ENCODE results near the gene RNF115.
"Not testable (repeated sequence)": the region's sequence is repeated elsewhere in the genome, so short reads cannot be mapped to it uniquely, and the experiment has no call there.

The RNF115 gene

DNA sequence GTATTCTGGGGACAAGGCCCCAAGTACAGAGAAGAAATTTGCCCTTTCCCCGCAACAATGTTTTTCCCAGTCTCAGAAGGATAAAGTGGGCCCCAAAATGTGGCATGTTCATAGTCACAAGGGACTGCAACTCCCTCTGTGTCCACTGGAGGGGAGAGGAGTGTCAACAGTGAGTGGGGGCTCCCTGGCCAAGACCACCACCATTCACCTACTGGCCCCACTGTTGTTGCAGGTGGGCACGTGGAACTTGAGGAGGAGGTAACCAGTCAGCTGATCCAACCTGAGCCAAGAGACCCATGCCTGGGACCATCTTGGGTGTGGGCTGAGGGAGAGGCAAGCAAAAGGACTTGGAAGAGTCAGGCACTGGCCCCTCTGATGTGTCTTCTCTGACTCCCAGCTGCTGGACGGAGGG is 22.3 kb upstream of the RNF115 start:
- no peak overlapping the region for H3K27ac Mint-ChIP-seq
- intact Hi-C loops (cut with micrococcal nuclease): loop anchor here (5.0 kb wide), 1 partner anchor 66 kb away; the partner anchor contains the start of gene ITGA10

DNA sequence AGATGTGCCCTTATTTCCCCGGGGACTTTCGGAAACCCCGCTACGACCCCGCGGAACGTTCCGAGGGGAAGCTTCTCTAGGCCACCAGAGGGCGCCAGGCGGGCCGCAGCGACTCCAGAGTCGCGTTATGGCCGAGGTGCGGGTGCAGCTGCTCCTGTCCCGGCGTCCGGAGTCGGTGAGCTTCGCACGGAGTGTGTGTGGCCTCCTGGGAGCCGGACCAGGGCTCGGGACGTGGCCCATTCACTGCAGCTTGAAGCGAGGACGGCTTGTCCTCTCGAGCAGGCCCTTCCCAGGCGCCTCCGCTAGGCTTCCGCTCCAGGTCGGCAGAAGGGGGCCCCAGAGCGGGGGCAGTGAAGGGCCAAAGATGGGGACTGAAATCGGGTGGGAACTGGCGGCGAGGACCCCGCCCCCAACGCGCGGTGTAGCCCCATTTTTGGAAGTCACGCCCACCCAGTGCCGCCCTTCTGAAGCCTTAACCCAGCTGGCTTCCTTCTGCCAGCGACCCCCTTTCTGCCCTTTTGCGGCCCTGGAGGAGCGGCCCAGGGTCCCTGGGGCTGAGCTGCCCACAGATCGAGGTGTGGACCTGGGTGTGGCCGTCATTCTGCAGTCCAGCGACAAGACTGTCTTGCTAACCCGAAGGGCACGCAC is 21.7 kb upstream of the RNF115 start, which contains the start of gene NUDT17:
Gene NUDT17 (plus strand): TSS at position 117 of the 648 bp plus-strand sequence. CDS start 11 bp downstream, at position 128.
- Mint-ChIP-seq H3K9me3 (no peaks in the 10 kb centered on the region), H3K4me3 (no peak within 1 kb of the TSS), H3K4me1 (ENCODE audit: low read depth) (no peaks in the 10 kb centered on the region), H3K36me3 (ENCODE audit: low read depth) (peaks cover 30% of the 10 kb centered on the region), H3K27ac (no peak within 1 kb of the TSS), H3K27me3 (peaks cover 3% of the 10 kb centered on the region)
- intact Hi-C loops (cut with micrococcal nuclease): loop anchor here (2.0 to 5.0 kb wide), 2 partner anchors 67 to 167 kb away; partner anchors contain the start of gene ITGA10

More for the DNA sequence above, 22.3 kb upstream of the RNF115 start:
- peaks cover 36% of the 10 kb centered on the region for H3K36me3 Mint-ChIP-seq (ENCODE audit: low read depth)
- no peaks in the 10 kb centered on the region for H3K4me1 Mint-ChIP-seq (ENCODE audit: low read depth)
- peaks cover 3% of the 10 kb centered on the region for H3K27me3 Mint-ChIP-seq
- no peak overlapping the region for H3K4me3 Mint-ChIP-seq
- no peaks in the 10 kb centered on the region for H3K9me3 Mint-ChIP-seq

DNA sequence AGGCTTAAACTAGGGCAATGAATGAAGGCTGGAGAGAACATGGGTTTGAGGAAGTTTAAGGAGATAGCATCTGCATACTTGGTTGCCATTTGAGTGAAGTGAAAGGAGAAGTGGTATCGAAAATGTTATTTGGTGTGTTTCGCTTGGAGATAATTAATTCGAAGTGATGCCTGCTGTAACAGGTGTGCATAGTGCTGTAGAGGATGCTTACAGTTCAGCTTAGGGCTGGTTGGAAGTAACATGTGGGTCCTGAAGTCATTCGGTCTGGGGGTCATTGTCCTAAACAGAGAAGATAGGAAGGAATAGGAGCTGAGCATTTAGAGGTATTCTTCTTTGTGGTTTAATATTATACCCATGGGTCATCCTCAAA is 21.2 kb upstream of the RNF115 start:
- peaks cover 25% of the 10 kb centered on the region for H3K36me3 Mint-ChIP-seq (ENCODE audit: low read depth)
- no peak overlapping the region for H3K27ac Mint-ChIP-seq
- H3K4me1 Mint-ChIP-seq (ENCODE audit: low read depth): no peaks in the 10 kb centered on the region
- intact Hi-C loops (cut with micrococcal nuclease): loop anchor here (2.0 to 5.0 kb wide), 2 partner anchors 67 to 168 kb away; partner anchors contain the start of gene ITGA10
- no peak overlapping the region for H3K4me3 Mint-ChIP-seq
- H3K27me3 Mint-ChIP-seq: peaks cover 3% of the 10 kb centered on the region
- no peaks in the 10 kb centered on the region for H3K9me3 Mint-ChIP-seq

DNA sequence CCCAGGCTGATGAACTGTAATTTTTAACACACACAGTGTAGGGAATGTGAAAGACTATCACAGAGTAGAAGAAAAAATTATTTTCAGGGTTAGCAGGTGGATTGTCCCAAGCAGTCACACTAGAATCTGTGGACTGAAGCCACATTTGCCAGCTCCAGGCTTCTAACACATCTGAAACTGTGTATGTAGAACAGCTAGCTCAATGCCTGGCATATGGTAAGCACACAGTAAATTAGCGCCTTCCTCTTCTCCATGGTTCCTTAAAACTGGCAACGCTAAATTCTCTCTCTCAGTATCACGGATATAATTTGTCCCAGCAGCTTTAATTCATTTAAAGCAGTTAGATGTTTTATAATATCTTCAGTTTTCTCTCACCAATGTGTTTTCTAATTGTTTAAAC is 19.1 kb upstream of the RNF115 start:
- no peaks in the 10 kb centered on the region for H3K4me1 Mint-ChIP-seq (ENCODE audit: low read depth)
- peaks cover 3% of the 10 kb centered on the region for H3K27me3 Mint-ChIP-seq
- H3K27ac Mint-ChIP-seq: no peak overlapping the region
- intact Hi-C loops (cut with micrococcal nuclease): no loop called here
- no peaks in the 10 kb centered on the region for H3K9me3 Mint-ChIP-seq
- H3K36me3 Mint-ChIP-seq (ENCODE audit: low read depth): peaks cover 4% of the 10 kb centered on the region
- H3K4me3 Mint-ChIP-seq: no peak overlapping the region

DNA sequence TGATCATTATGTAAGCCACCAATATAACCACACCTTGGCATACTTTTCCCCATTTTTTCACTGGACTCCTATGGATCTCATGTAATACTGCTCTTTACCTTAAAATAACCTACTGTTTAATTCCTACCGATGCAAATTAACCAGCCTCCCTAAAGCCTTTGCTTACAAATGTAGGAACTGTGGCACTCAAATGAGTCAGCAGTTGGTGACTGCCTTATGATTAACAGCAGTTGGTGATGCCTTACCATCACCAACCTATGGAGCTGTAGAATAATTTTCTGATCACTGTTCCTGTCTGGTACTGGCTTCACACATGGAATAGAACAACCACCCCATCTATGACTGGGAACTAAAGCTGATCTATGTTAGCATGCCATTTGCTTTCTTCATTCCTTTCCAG is 13.8 kb upstream of the RNF115 start:
- no peak overlapping the region for H3K4me3 Mint-ChIP-seq
- intact Hi-C loops (cut with micrococcal nuclease): no loop called here
- H3K27me3 Mint-ChIP-seq: no peaks in the 10 kb centered on the region
- H3K4me1 Mint-ChIP-seq (ENCODE audit: low read depth): no peaks in the 10 kb centered on the region
- peaks cover 11% of the 10 kb centered on the region for H3K36me3 Mint-ChIP-seq (ENCODE audit: low read depth)
- no peaks in the 10 kb centered on the region for H3K9me3 Mint-ChIP-seq
- H3K27ac Mint-ChIP-seq: no peak overlapping the region

DNA sequence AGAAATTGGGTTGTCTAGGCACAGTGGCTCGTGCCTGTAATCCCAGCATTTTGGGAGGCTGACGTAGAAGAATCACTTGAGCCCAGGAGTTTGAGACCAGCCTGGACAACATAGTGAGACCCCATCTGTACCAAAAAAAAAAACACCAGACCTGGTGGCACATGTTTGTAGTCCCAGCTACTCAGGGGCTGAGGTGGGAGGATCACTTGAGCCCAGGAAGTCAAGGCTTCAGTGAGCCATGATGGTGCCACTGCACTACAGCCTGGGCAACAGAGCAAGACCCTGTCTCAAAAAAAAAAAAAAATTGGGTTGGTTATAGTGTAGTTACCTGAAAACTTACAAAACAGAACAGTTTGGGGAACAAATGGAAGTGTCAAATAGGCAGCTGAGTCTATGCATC is 6.9 kb upstream of the RNF115 start:
- H3K4me3 Mint-ChIP-seq; intact Hi-C loops (cut with micrococcal nuclease); H3K9me3 Mint-ChIP-seq; H3K27me3 Mint-ChIP-seq; H3K27ac Mint-ChIP-seq: not testable (repeated sequence)
- Mint-ChIP-seq H3K4me1 (ENCODE audit: low read depth) (peaks cover 18% of the 10 kb centered on the region), H3K36me3 (ENCODE audit: low read depth) (peaks cover 80% of the 10 kb centered on the region)

DNA sequence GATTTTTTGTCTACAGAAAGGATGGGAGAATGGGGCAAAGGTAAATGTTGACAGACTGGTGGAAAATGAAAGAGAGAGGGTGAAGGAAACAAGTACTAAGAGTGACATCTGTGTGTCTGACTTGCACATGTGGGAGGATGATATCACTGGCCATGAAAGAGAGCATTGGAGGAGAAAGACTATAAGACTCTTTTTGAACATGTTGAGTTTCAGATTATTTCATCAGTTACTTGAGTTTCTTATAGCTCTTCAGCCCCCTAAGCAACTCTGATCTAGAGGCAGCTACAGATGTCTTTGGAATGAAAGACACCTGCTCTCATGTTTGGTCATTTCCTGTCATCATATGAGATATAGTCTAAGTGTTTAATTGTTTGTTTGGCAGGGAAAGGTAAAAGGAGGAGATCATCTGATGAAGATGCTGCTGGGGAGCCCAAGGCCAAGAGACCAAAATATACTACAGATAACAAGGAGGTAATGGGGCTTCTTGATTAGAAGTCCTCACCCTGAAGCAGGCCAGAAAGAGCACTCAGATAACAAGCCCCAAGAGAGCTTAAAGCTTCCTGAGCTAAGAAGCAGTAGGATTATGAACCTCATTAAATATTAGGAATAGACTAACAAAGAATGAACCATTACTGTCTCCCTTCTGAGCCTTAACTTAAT is 4.6 kb upstream of the RNF115 start:
- no peak overlapping the region for H3K27ac Mint-ChIP-seq
- no peaks in the 10 kb centered on the region for H3K27me3 Mint-ChIP-seq
- peaks cover 93% of the 10 kb centered on the region for H3K36me3 Mint-ChIP-seq (ENCODE audit: low read depth)
- no peak overlapping the region for H3K4me3 Mint-ChIP-seq
- no peaks in the 10 kb centered on the region for H3K9me3 Mint-ChIP-seq
- intact Hi-C loops (cut with micrococcal nuclease): no loop called here
- H3K4me1 Mint-ChIP-seq (ENCODE audit: low read depth): peaks cover 22% of the 10 kb centered on the region

DNA sequence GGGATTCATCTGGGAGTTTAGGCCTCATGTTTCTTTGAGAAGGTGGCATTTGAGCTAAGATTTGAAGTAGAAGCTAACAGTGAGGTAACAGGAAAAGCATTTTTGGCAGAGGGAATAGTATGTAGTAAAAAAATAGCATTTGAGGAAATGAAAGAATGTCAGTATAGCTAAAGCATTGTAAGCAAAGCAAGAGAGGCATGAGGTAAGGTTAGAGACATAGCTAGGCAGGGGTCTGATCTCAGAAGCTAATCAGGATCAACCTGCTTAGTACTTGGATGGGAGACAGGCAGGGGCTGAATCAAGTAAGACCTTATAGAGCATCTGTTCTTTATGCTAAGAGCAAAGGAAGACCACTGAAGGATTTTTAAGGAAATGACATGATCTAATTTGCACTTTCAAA is 4.1 kb upstream of the RNF115 start:
- H3K27me3 Mint-ChIP-seq: no peaks in the 10 kb centered on the region
- no peak overlapping the region for H3K4me3 Mint-ChIP-seq
- peaks cover 22% of the 10 kb centered on the region for H3K4me1 Mint-ChIP-seq (ENCODE audit: low read depth)
- no peaks in the 10 kb centered on the region for H3K9me3 Mint-ChIP-seq
- no peak overlapping the region for H3K27ac Mint-ChIP-seq
- intact Hi-C loops (cut with micrococcal nuclease): no loop called here
- peaks cover 91% of the 10 kb centered on the region for H3K36me3 Mint-ChIP-seq (ENCODE audit: low read depth)

DNA sequence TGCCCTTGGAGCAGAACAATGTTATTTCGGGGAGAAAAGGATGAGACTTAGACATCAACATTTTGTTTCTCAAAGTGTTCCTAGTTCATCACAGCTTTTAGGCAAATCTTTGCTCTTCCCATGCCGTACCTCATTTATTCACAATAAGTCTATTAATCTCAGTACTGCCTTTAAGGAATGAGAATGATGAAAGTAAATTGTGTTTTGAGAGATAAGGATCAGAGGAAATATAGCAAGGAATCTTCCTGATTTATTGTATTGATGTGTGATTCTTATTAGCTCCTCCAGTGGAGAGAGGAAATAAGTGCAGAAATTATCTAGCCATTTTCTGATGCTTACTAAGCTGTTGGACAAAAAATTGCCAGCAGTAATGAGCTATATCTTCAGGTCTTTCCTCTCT is 2.1 kb upstream of the RNF115 start:
- H3K4me1 Mint-ChIP-seq (ENCODE audit: low read depth): peaks cover 28% of the 10 kb centered on the region
- no peaks in the 10 kb centered on the region for H3K27me3 Mint-ChIP-seq
- H3K27ac Mint-ChIP-seq: no peak overlapping the region
- intact Hi-C loops (cut with micrococcal nuclease): no loop called here
- H3K4me3 Mint-ChIP-seq: no peak overlapping the region
- no peaks in the 10 kb centered on the region for H3K9me3 Mint-ChIP-seq
- H3K36me3 Mint-ChIP-seq (ENCODE audit: low read depth): peaks cover 77% of the 10 kb centered on the region

DNA sequence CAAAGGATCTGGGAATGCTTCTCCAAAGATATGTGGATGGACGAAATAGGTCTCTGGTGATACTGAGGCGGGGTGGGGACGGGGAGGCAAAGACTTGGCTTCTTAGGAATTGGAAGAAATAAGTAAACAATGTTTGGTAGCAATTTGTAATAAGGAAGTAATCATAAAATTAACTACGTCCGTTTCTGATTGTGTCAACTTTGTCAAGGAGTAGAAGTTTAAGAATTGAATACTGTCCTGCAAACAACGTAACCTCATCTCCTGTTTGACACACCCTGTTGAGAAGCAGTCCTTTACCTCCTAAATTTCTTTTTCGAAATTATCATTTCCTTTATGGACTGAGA is 576 bp upstream of the RNF115 start:
- intact Hi-C loops (cut with micrococcal nuclease): no loop called here
- Mint-ChIP-seq H3K27ac (peak overlapping the region; percentile 98), H3K9me3 (no peaks in the 10 kb centered on the region), H3K27me3 (no peaks in the 10 kb centered on the region), H3K4me1 (ENCODE audit: low read depth) (peaks cover 28% of the 10 kb centered on the region), H3K4me3 (peak overlapping the region; percentile 95), H3K36me3 (ENCODE audit: low read depth) (peaks cover 64% of the 10 kb centered on the region)

DNA sequence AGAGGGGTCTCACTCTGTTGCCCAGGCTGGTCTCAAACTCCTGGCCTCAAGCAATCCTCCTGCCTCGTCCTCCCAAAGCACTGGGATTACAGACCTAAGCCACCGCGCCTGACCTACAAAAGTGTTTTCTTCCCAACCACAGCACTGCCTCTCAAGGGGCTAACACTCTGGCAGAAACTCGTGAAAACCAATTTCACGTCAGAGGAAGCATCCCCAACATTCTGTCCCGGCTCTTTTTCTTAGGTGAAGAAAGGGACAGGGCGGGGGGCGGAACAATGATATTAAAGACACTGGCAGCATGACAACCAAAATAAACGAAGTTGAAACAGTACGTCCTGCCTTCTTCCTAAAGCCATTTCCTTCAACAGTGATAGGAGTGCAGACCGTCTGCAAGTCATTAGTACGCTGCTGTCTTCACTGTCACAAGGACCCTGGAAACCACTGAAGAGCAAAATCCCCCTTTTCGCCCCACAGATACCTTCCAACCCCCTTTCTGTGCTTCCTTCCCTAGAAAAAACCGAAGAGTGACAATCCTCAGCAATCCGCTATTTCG is 1.0 kb downstream of the RNF115 start:
- Mint-ChIP-seq H3K4me1 (ENCODE audit: low read depth) (peaks cover 23% of the 10 kb centered on the region), H3K27ac (peak overlapping the region; percentile 98), H3K36me3 (ENCODE audit: low read depth) (peaks cover 52% of the 10 kb centered on the region)
- H3K27me3 Mint-ChIP-seq; H3K4me3 Mint-ChIP-seq; H3K9me3 Mint-ChIP-seq; intact Hi-C loops (cut with micrococcal nuclease): not testable (repeated sequence)

DNA sequence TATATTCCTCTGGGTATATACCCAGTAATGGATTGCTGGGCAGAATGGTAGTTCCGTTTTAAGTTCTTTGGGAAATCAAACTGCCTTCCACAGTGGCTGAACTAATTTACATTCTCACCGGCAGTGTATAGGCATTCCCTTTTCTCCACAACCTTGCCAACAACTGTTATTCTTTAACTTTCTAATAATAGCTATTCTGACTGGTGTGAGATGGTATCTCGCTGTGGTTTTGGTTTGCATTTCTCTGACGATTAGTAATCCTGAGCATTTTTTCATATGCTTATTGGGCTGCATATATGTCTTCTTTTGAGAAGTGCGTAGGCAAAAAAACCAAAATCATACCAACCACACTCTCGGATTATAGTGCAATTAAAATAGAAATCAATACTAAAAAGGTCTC is 5.8 kb downstream of the RNF115 start:
- H3K4me3 Mint-ChIP-seq; H3K4me1 Mint-ChIP-seq (ENCODE audit: low read depth); H3K27ac Mint-ChIP-seq; H3K9me3 Mint-ChIP-seq; intact Hi-C loops (cut with micrococcal nuclease); H3K27me3 Mint-ChIP-seq: not testable (repeated sequence)
- H3K36me3 Mint-ChIP-seq (ENCODE audit: low read depth): peaks cover 12% of the 10 kb centered on the region

DNA sequence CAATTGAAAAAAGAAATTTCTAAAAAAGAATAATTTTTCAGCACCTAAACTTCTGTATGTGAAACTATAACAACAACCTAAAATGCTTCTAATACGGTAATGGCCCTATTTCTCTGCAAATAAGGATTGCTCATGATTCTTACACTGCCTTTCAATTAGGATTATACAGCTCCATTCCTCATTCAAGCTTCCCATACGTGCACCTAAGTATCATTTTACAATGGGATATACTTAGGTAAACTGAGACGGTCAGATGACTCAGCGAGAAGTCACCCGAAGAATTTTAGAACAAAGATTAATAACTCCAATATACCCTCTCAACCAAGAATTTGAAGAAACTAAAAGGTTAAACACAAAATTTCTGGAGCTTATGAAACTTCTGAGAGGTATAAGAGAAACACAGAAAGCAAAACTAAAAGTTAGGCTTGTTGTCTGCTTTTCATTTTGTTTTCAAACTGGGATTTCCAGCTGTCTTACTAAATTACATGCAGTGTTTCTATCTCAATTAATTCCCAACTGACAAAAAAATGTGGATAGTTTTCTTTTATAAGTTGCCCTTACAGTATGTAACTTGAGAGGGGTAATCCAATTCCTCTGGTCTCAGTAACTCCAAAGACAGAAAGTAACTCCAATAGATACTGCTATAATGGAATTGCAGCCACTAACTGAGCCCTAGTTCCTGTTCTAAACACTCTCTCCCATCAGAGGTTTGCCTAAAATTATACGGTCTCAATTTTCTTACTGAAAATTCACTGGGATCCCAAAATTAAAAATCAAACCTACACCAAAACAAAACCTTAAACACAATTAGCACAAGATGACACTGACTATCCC is 10.7 kb downstream of the RNF115 start:
- H3K27me3 Mint-ChIP-seq; H3K4me1 Mint-ChIP-seq (ENCODE audit: low read depth); intact Hi-C loops (cut with micrococcal nuclease); H3K9me3 Mint-ChIP-seq; H3K36me3 Mint-ChIP-seq (ENCODE audit: low read depth); H3K4me3 Mint-ChIP-seq; H3K27ac Mint-ChIP-seq: not testable (repeated sequence)

DNA sequence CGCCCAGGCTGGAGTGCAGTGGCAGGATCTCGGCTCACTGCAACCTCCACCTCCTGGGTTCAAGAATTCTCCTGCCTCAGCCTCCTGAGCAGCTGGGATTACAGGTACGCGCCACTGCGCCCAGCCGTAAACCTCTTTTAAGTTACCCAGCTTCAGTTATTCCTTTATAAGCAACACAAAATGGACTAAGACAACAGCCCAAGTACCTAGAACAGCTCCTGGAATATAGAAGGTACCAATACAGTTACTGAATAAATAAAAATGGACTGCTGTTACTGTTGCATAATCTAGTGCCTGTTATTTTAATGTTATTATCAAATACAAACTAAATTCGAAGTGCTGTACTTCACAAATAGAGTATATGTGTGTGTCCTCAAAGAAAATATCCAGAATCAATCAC is 17.1 kb downstream of the RNF115 start:
- intact Hi-C loops (cut with micrococcal nuclease): no loop called here
- H3K4me1 Mint-ChIP-seq (ENCODE audit: low read depth): peaks cover 17% of the 10 kb centered on the region

More for the DNA sequence above, 17.1 kb downstream of the RNF115 start:
- peaks cover 5% of the 10 kb centered on the region for H3K36me3 Mint-ChIP-seq (ENCODE audit: low read depth)
- H3K4me3 Mint-ChIP-seq: no peak overlapping the region
- H3K27me3 Mint-ChIP-seq: no peaks in the 10 kb centered on the region
- H3K27ac Mint-ChIP-seq: no peak overlapping the region
- no peaks in the 10 kb centered on the region for H3K9me3 Mint-ChIP-seq

All from dendritic cell treated with granulocyte-macrophage colony-stimulating factor and Interleukin-4, amounts not matched to agents 40 ng/mL and 50 ng/mL, for 4 days (primary cell).